ENCODE measurements around the gene UBE4B.
"Not testable (repeated sequence)": the region's sequence is repeated elsewhere in the genome, so short reads cannot be mapped to it uniquely, and the experiment has no call there.

UBE4B gene

DNA sequence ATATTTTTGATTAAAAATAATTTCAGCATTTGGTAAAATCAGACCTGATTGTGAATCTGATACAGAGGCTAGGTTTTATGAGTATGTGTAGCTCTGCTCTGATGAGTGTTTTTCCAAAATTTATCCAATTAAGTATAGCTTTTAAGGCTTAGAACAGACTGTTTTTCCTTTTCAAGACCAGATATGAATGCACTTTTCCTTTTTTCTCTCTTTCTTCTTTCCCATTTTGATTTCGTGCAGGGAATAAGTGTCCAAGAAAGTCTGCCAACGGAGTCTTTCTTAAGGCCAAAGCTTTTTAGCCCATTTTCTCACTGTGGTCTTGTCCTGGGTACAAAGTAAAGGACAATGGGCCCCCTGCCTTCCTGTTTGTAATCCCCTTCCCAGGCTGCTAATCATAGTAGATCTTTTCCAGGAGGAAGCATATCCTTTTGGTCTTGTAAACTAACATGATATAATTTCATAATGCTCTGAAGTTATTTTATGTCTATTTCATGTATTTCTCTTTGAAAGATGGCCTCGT, 180.5 kb downstream of the UBE4B start:
- no peak for DNase-seq

- no peak for DNase-seq
These were observed 183.5 kb downstream of the UBE4B start for GRCh38 chr1:10216090-10216749.

GRCh38 chr1:10217748-10218441, 185.1 kb downstream of the UBE4B start:
- no peak for DNase-seq

GRCh38 chr1:10220200-10220599, 187.4 kb downstream of the UBE4B start:
- no peak for DNase-seq

- DNase-seq, result not testable (repeated sequence)
These were observed 187.9 kb downstream of the UBE4B start for GRCh38 chr1:10220657-10221056.

DNA sequence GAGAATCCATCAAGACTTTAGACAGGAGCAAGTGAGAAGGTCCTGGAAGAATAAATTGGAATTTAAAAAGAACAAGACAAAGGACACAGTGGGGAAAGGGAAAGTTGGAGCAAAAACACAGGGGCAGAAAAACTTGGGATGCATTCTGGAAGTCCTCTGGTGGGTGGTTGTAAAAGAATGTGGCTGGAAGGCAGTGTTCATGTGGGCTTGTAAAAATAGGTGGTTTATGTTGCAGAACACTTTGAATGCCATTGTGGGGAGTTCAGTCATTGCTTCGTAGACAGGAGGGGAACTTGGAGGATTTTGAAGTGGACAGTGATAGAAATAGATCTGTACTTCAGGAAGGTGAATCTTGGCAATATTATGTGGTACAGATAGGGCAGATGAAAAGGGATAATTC, 192.8 kb downstream of the UBE4B start:
- no peak for DNase-seq

DNA sequence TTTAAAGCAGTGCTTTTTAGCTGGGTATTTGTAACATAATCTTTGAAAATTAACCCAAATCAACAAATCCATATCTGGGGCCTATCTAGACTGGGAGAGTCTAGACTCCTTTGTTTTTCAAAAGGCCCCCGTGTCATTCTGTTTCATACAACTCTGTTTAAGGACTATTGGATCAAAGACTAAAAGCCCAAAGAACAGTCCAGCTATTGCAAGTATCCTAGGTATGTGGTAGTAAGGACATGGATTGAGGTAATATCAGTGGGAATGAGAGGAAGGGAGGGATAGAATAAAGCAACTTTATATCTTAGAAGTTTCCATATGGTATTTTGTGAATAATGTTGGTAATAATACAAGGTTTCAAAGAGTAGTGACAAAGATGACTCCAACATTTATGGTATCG, 195.8 kb downstream of the UBE4B start:
- no peak for DNase-seq

GRCh38 chr1:10229903-10230302, 197.1 kb downstream of the UBE4B start:
- DNase-seq, result no peak
